Caco-2 (cell line): Measurements from ENCODE around the gene LRBA. TPM values are rescaled to one million over a fixed set of nuclear protein-coding genes. Genes with fewer than 3 reads are reported as not detected.

Source experiments
- BruUV-seq: library from RNA; stranded (reverse); fragments of 400-500 nt; replicated peaks from 2 replicates; lab custom pipeline; 2021; lab: Mats Ljungman, UMichigan
- CTCF ChIA-PET: fragments of 300-600 bp; sonication (Branson Sonifier 250); formaldehyde crosslinking; loops from one replicate; lab custom pipeline; 2022; ENCODE audit warnings: antibody characterized with exemption; lab: Charles Lee
- POLR2A ChIA-PET: fragments of 300-600 bp; sonication (Branson Sonifier 250); formaldehyde crosslinking; loops from one replicate; lab custom pipeline; 2022; ENCODE audit warnings: antibody characterized with exemption; lab: Charles Lee
- DNase-seq, 2 experiments: peaks; one replicate each; pipeline versions ENCODE4 v3.0.0 to v3.0.0-alpha.2; 2020 to 2022
- H3K27me3 ChIP-seq: replicated peaks from 2 replicates; pipeline ENCODE4 v1.6.0; 2011; ENCODE audit warnings: low read length; ENCODE audit not compliant: control insufficient read depth, insufficient read depth
- H3K36me3 ChIP-seq: 2 replicates; pipeline ENCODE4 v1.5.1; 2011; ENCODE audit warnings: low read length; ENCODE audit not compliant: control insufficient read depth, insufficient read depth
- H3K4me1 ChIP-seq: fragments of 250-450 bp; sonication (Bioruptor Pico); 2 replicates; pipeline ENCODE4 v1.5.1; 2020; ENCODE audit warnings: mild to moderate bottlenecking
- H3K4me3 ChIP-seq: 2 replicates; pipeline ENCODE4 v1.5.1; 2011; ENCODE audit warnings: low read depth, mild to moderate bottlenecking, control low read depth, low read length
- H3K9me3 ChIP-seq: fragments of 250-450 bp; sonication (Bioruptor Pico); 2 replicates; pipeline ENCODE4 v1.5.1; 2020; ENCODE audit warnings: mild to moderate bottlenecking, moderate library complexity
- H3K27ac Mint-ChIP-seq: one replicate; pipeline ENCODE4 v1.8.0; 2022; ENCODE audit warnings: mixed read lengths; ENCODE audit not compliant: unreplicated experiment
- H3K27me3 Mint-ChIP-seq: one replicate; pipeline ENCODE4 v1.8.0; 2022; ENCODE audit warnings: mixed read lengths; ENCODE audit not compliant: insufficient read depth, unreplicated experiment
- H3K36me3 Mint-ChIP-seq: one replicate; pipeline ENCODE4 v1.8.0; 2022; ENCODE audit warnings: mild to moderate bottlenecking, mixed read lengths; ENCODE audit not compliant: insufficient read depth, unreplicated experiment
- H3K4me1 Mint-ChIP-seq: one replicate; pipeline ENCODE4 v1.8.0; 2022; ENCODE audit warnings: low read depth, mixed read lengths; ENCODE audit not compliant: unreplicated experiment
- H3K4me3 Mint-ChIP-seq: one replicate; pipeline ENCODE4 v1.8.0; 2022; ENCODE audit warnings: mild to moderate bottlenecking, moderate library complexity, mixed read lengths; ENCODE audit not compliant: unreplicated experiment
- H3K9me3 Mint-ChIP-seq: one replicate; pipeline ENCODE4 v1.8.0; 2022; ENCODE audit warnings: mixed read lengths; ENCODE audit not compliant: unreplicated experiment
- CTCF ChIP-seq, 2 experiments: fragments of 200-600 bp in 1 of 2; IDR thresholded peaks; 1 replicate in 1 of 2; 2 replicates in 1 of 2; pipeline versions ENCODE4 v1.5.1 to v1.8.0; 2011 to 2022; ENCODE audit warnings: antibody characterized with exemption in 1 of 2, control low read depth in 1 of 2, inconsistent platforms in 1 of 2, low read depth in 1 of 2, low read length in 1 of 2, mild to moderate bottlenecking in 1 of 2, moderate library complexity in 1 of 2; ENCODE audit not compliant: insufficient read depth in 1 of 2, severe bottlenecking in 1 of 2, unreplicated experiment in 1 of 2
- intact Hi-C: fragments of 100-400 bp; cut with micrococcal nuclease; formaldehyde crosslinking; loops from one replicate; pipeline ENCODE4 v1.10.0; 2022; ENCODE audit not compliant: unreplicated experiment
- total RNA-seq: library from RNA; stranded (reverse); gene quantifications from 2 replicates; pipeline ENCODE4 v1.2.3, GENCODE V29; 2022

LRBA gene
- total RNA-seq, 1 experiment from 2014 or later = 53.2 TPM

GRCh38 chr4:150585611-150586010 lies 429.5 kb downstream of the LRBA start:
- Mint-ChIP-seq H3K36me3 (peaks cover 15% of the 10 kb centered on the region), H3K9me3 (peaks cover 10% of the 10 kb centered on the region), H3K4me1 (no peaks in the 10 kb centered on the region), H3K27ac (no peak overlapping the region), H3K4me3 (no peak overlapping the region), H3K27me3 (no peaks in the 10 kb centered on the region)
- no peaks in the 10 kb centered on the region for H3K27me3 ChIP-seq
- no peaks in the 10 kb centered on the region for H3K9me3 ChIP-seq
- no peaks in the 10 kb centered on the region for H3K4me1 ChIP-seq
- CTCF ChIA-PET = no interaction called here
- H3K36me3 ChIP-seq = peaks cover 3% of the 10 kb centered on the region; the same call in 1 of the 2 replicates
- no peak for TF ChIP-seq CTCF (IDR thresholded peaks at IDR 0.05; ENCODE audit: insufficient read depth in 1 of 2, low read depth in 1 of 2, low read length in 1 of 2, severe bottlenecking in 1 of 2, unreplicated experiment in 1 of 2)
- intact Hi-C loops = no loop called here
- no peak overlapping the region for H3K4me3 ChIP-seq
- BruUV-seq = no TSS peak
- DNase-seq = no peak
- POLR2A ChIA-PET = no interaction called here

GRCh38 chr4:150584111-150584915 lies 430.8 kb downstream of the LRBA start:
- Mint-ChIP-seq H3K9me3 (peaks cover 10% of the 10 kb centered on the region), H3K27me3 (no peaks in the 10 kb centered on the region), H3K36me3 (peaks cover 17% of the 10 kb centered on the region), H3K4me3 (no peak overlapping the region), H3K4me1 (no peaks in the 10 kb centered on the region), H3K27ac (no peak overlapping the region)
- H3K27me3 ChIP-seq = no peaks in the 10 kb centered on the region
- H3K9me3 ChIP-seq = no peaks in the 10 kb centered on the region
- POLR2A ChIA-PET = no interaction called here
- no peak overlapping the region for H3K4me3 ChIP-seq
- no peak for DNase-seq
- CTCF ChIA-PET = no interaction called here
- H3K4me1 ChIP-seq = no peaks in the 10 kb centered on the region
- BruUV-seq = no TSS peak
- intact Hi-C loops = no loop called here
- peaks cover 3% of the 10 kb centered on the region; the same call in 1 of the 2 replicates for H3K36me3 ChIP-seq
- no peak for TF ChIP-seq CTCF (IDR thresholded peaks at IDR 0.05; ENCODE audit: insufficient read depth in 1 of 2, low read depth in 1 of 2, low read length in 1 of 2, severe bottlenecking in 1 of 2, unreplicated experiment in 1 of 2)

GRCh38 chr4:150583287-150584110 lies 431.6 kb downstream of the LRBA start:
- DNase-seq = no peak
- H3K9me3 Mint-ChIP-seq = peaks cover 10% of the 10 kb centered on the region
- no TSS peak for BruUV-seq
- Histone ChIP-seq H3K9me3 (no peaks in the 10 kb centered on the region), H3K36me3 (peaks cover 3% of the 10 kb centered on the region; the same call in 1 of the 2 replicates), H3K4me3 (no peak overlapping the region), H3K27me3 (no peaks in the 10 kb centered on the region), H3K4me1 (no peaks in the 10 kb centered on the region)
- H3K27ac Mint-ChIP-seq = no peak overlapping the region
- intact Hi-C loops = no loop called here
- H3K36me3 Mint-ChIP-seq = peaks cover 24% of the 10 kb centered on the region
- no peak overlapping the region for H3K4me3 Mint-ChIP-seq
- no peak for TF ChIP-seq CTCF (IDR thresholded peaks at IDR 0.05; ENCODE audit: insufficient read depth in 1 of 2, low read depth in 1 of 2, low read length in 1 of 2, severe bottlenecking in 1 of 2, unreplicated experiment in 1 of 2)
- no peaks in the 10 kb centered on the region for H3K27me3 Mint-ChIP-seq
- H3K4me1 Mint-ChIP-seq = no peaks in the 10 kb centered on the region
- ChIA-PET POLR2A (no interaction called here), CTCF (no interaction called here)
